ENCODE results near the gene IL17REL.
"Not testable (repeated sequence)": the region's sequence is repeated elsewhere in the genome, so short reads cannot be mapped to it uniquely, and the experiment has no call there.

The IL17REL gene

GRCh38 chr22:49991167-49991566, 21.4 kb downstream of the IL17REL start:
- no peak for DNase-seq
- TF ChIP-seq CTCF (IDR thresholded peaks at IDR 0.05), result no peak
- H3K27me3 Mint-ChIP-seq (ENCODE audit: low read depth, poor library complexity), result peaks cover 53% of the 10 kb centered on the region
- H3K4me1 Mint-ChIP-seq, result no peaks in the 10 kb centered on the region
- no peak overlapping the region for H3K4me3 Mint-ChIP-seq
- H3K9me3 Mint-ChIP-seq, result peaks cover 65% of the 10 kb centered on the region
- no peak overlapping the region for H3K27ac Mint-ChIP-seq
- peaks cover 17% of the 10 kb centered on the region for H3K36me3 Mint-ChIP-seq (ENCODE audit: low read depth)

GRCh38 chr22:49989826-49990225, 22.7 kb downstream of the IL17REL start:
- H3K9me3 Mint-ChIP-seq, result peaks cover 78% of the 10 kb centered on the region
- peaks cover 66% of the 10 kb centered on the region for H3K27me3 Mint-ChIP-seq (ENCODE audit: low read depth, poor library complexity)
- H3K27ac Mint-ChIP-seq, DNase-seq, H3K4me3 Mint-ChIP-seq, H3K4me1 Mint-ChIP-seq: not testable (repeated sequence)
- H3K36me3 Mint-ChIP-seq (ENCODE audit: low read depth), result peaks cover 23% of the 10 kb centered on the region

- no peak for DNase-seq
- Mint-ChIP-seq H3K36me3 (ENCODE audit: low read depth) (peaks cover 27% of the 10 kb centered on the region), H3K27ac (no peak overlapping the region), H3K4me3 (no peak overlapping the region), H3K4me1 (no peaks in the 10 kb centered on the region), H3K27me3 (ENCODE audit: low read depth, poor library complexity) (peaks cover 62% of the 10 kb centered on the region), H3K9me3 (peaks cover 78% of the 10 kb centered on the region)
- no peak for TF ChIP-seq CTCF (IDR thresholded peaks at IDR 0.05)
Measured at GRCh38 chr22:49986325-49986724, 26.2 kb downstream of the IL17REL start.

DNA sequence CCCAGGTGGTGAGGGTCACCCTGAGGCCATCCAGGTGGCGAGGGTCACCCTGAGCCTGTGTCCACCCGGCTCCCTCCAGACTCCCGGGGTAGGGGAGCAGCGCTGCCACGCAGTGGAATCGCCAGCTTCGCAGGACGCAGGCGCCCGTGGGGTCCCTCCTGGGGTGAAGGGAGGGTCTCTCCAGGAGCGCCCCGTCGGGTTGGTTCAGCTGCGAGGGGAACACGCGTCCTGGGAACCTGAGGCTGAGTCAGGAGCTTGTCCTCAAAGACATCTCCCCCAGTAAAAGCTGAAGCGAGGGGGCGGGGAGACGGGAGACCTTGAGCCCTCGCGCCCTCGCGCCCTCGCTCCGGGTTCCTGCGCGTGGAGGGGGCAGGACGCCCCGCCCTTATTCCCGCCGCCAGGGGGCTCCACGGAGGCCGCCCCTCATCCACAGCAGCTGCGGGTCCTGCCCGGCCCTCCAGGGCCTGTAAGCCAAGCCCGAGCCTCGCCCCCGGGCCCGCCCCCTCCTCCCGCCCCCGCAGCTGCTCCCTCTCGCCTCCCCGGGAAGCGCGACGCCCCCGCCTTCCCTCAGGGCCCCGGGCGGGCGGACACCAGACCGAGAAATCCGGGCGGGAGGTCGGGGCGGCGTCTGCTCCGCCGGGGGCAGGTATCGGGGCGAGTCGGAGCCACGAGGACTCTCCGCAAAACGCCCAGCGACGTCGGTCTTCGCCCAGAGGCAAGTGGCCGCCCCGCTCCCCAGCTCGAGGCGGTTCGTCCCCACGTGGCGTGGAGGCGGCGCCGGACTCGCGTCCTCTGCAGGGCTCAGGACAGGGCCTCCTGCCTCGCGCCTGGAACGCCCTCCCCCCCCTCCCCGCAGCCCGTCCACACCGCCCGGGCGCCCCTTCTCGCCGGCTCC, 29.2 kb downstream of the IL17REL start:
- H3K27me3 Mint-ChIP-seq (ENCODE audit: low read depth, poor library complexity), result peaks cover 73% of the 10 kb centered on the region

DNA sequence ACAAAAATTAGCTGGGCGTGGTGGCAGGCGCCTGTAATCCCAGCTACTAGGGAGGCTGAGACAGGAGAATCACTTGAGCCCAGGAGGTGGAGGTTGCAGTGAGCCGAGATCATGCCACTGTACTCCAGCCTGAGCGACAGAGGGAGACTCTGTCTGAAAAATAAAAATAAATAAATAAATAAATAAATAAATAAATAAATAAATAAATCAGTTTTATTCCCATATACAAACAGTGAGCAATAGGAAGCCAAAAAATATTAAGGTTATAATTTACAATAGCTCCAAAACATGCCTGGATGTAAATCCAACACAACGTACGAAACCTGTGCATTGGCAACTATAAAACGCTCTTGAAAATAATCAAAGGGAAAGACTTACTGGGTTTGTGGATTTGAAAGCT, 30.8 kb downstream of the IL17REL start:
- H3K4me3 Mint-ChIP-seq, H3K27ac Mint-ChIP-seq, H3K4me1 Mint-ChIP-seq, DNase-seq: not testable (repeated sequence)
- Mint-ChIP-seq H3K36me3 (ENCODE audit: low read depth) (peaks cover 21% of the 10 kb centered on the region), H3K9me3 (peaks cover 66% of the 10 kb centered on the region), H3K27me3 (ENCODE audit: low read depth, poor library complexity) (peaks cover 71% of the 10 kb centered on the region)

More for the DNA sequence above, 29.2 kb downstream of the IL17REL start:
- Mint-ChIP-seq H3K4me3 (no peak overlapping the region), H3K36me3 (ENCODE audit: low read depth) (peaks cover 22% of the 10 kb centered on the region), H3K4me1 (no peaks in the 10 kb centered on the region), H3K27ac (no peak overlapping the region), H3K9me3 (peaks cover 76% of the 10 kb centered on the region)
- TF ChIP-seq CTCF (IDR thresholded peaks at IDR 0.05), result peak; percentile 55
- DNase-seq, result peak; percentile 59

- peaks cover 61% of the 10 kb centered on the region for H3K27me3 Mint-ChIP-seq (ENCODE audit: low read depth, poor library complexity)
- H3K36me3 Mint-ChIP-seq (ENCODE audit: low read depth), result peaks cover 14% of the 10 kb centered on the region
- DNase-seq, result peak; percentile 25
- H3K9me3 Mint-ChIP-seq, result peaks cover 45% of the 10 kb centered on the region
- H3K4me1 Mint-ChIP-seq, result peaks cover 6% of the 10 kb centered on the region
- peak; percentile 44 for TF ChIP-seq CTCF (IDR thresholded peaks at IDR 0.05)
- H3K27ac Mint-ChIP-seq, result no peak overlapping the region
- no peak overlapping the region for H3K4me3 Mint-ChIP-seq
Measured at GRCh38 chr22:49979587-49980264, 32.8 kb downstream of the IL17REL start.
